ENCODE data around the gene ZC3H7B.

DNA sequence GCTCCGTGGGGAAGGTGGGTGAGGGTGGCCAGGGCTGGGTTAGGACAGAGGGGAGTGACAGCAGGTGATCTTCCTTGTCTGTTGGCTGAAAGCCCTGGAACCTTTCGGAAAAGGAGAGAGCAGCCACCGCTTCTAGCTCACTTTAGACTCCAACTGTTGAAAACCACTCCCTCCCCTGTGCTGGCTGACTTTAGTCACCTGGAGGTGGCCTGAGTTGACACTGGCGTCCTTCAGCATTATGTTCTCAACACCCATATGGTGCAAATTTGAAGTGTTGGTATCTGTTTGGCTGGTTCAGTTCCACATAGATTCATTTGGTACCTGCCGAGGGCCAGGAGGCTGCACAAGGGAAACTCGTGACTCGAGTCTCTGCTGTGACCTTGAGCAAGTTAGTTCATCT is 28.8 kb downstream of the ZC3H7B start:
- TF ChIP-seq, protein P1, sequence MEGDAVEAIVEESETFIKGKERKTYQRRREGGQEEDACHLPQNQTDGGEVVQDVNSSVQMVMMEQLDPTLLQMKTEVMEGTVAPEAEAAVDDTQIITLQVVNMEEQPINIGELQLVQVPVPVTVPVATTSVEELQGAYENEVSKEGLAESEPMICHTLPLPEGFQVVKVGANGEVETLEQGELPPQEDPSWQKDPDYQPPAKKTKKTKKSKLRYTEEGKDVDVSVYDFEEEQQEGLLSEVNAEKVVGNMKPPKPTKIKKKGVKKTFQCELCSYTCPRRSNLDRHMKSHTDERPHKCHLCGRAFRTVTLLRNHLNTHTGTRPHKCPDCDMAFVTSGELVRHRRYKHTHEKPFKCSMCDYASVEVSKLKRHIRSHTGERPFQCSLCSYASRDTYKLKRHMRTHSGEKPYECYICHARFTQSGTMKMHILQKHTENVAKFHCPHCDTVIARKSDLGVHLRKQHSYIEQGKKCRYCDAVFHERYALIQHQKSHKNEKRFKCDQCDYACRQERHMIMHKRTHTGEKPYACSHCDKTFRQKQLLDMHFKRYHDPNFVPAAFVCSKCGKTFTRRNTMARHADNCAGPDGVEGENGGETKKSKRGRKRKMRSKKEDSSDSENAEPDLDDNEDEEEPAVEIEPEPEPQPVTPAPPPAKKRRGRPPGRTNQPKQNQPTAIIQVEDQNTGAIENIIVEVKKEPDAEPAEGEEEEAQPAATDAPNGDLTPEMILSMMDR (IDR thresholded peaks at IDR 0.05; ENCODE audit: insufficient read depth, low read length) = no peak
- TF ChIP-seq SPI1 (IDR thresholded peaks at IDR 0.05; ENCODE audit: borderline replicate concordance, low read depth) = no peak
- TF ChIP-seq, protein P2, sequence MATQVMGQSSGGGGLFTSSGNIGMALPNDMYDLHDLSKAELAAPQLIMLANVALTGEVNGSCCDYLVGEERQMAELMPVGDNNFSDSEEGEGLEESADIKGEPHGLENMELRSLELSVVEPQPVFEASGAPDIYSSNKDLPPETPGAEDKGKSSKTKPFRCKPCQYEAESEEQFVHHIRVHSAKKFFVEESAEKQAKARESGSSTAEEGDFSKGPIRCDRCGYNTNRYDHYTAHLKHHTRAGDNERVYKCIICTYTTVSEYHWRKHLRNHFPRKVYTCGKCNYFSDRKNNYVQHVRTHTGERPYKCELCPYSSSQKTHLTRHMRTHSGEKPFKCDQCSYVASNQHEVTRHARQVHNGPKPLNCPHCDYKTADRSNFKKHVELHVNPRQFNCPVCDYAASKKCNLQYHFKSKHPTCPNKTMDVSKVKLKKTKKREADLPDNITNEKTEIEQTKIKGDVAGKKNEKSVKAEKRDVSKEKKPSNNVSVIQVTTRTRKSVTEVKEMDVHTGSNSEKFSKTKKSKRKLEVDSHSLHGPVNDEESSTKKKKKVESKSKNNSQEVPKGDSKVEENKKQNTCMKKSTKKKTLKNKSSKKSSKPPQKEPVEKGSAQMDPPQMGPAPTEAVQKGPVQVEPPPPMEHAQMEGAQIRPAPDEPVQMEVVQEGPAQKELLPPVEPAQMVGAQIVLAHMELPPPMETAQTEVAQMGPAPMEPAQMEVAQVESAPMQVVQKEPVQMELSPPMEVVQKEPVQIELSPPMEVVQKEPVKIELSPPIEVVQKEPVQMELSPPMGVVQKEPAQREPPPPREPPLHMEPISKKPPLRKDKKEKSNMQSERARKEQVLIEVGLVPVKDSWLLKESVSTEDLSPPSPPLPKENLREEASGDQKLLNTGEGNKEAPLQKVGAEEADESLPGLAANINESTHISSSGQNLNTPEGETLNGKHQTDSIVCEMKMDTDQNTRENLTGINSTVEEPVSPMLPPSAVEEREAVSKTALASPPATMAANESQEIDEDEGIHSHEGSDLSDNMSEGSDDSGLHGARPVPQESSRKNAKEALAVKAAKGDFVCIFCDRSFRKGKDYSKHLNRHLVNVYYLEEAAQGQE (IDR thresholded peaks at IDR 0.05; ENCODE audit: insufficient replicate concordance, low read depth) = no peak
- TF ChIP-seq POLR2AphosphoS5 (IDR thresholded peaks at IDR 0.05; ENCODE audit: low read depth) = no peak
